Measurements from ENCODE around the gene TECPR2. TPM values are rescaled to one million over a fixed set of nuclear protein-coding genes. Genes with fewer than 3 reads are reported as not detected.

TECPR2 gene
- total and polyA plus RNA-seq, 4 donors, result 2.0 to 12.6 (median 5.2) TPM

DNA sequence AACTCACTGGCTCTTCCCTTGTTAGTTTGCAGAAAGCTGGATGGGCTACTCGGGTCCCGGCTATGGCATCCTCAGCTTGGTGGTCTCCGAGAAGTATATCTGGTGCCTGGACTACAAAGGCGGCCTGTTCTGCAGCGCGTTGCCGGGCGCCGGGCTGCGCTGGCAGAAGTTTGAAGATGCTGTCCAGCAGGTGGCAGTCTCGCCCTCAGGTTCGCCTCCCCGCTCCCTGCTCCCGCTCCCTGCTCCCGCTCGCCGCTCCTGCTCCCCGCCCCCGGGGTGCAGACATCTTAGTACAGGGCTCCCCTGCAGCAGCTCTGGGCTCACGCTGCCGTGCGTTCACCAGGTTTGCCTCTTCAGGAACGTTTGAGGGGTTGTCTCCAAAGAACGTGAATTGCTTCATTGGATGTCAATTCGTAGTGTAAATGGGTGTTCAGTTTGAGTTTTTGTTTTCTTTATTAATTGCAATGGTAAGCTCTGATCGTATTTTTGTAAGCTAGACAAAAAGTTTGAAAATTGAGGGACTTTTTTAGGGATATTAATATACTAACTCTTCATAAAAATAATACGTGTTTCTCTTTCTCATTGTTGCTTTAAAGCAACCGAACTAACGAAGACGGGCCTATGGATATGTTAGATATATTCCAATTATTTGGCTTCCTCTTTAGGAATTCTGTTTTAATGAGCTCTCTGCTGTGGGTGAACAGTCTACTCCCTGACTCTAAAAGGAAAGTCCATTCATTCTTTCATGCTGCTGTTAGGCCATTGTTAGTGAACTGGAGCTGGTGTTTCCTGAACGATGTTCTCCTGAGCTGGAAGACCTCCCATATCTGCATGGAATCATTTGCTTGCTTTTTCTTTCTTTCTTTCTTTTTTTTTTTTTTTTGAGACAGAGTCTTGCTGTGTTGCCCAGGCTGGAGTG is 75.5 kb downstream of the TECPR2 start (continued):
- TF ChIP-seq, protein P1, sequence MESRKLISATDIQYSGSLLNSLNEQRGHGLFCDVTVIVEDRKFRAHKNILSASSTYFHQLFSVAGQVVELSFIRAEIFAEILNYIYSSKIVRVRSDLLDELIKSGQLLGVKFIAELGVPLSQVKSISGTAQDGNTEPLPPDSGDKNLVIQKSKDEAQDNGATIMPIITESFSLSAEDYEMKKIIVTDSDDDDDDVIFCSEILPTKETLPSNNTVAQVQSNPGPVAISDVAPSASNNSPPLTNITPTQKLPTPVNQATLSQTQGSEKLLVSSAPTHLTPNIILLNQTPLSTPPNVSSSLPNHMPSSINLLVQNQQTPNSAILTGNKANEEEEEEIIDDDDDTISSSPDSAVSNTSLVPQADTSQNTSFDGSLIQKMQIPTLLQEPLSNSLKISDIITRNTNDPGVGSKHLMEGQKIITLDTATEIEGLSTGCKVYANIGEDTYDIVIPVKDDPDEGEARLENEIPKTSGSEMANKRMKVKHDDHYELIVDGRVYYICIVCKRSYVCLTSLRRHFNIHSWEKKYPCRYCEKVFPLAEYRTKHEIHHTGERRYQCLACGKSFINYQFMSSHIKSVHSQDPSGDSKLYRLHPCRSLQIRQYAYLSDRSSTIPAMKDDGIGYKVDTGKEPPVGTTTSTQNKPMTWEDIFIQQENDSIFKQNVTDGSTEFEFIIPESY (IDR thresholded peaks at IDR 0.05), result no peak

DNA sequence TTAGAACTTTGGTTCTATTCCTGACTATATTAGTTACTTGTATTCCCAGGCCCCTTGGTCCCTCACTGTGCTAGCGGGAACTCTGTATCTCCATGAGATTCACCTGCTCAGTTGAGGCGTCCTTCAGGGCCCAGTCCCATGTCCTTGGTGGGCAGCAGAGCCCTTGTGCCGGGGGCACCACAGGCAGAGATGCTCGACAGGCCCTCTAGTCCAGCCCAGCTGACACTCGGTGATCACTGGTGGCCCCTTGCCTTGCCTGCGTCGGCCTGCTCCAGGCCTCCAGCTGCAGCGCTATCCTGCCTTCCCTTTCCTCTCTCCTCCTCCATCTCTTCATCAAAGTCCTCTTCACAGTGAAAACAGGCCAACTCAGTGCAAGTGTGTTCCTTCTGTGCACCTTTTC is 76.8 kb downstream of the TECPR2 start:
- H3K9me3 ChIP-seq (ENCODE audit: control insufficient read depth in 4 of 4, low read length in 3 of 4), result no peaks in the 10 kb centered on the region
- H3K4me3 ChIP-seq (ENCODE audit: low read depth in 1 of 3, low read length in 3 of 3), result no peak overlapping the region
- DNase-seq (ENCODE audit: low spot score), result no peak
- H3K4me1 ChIP-seq (ENCODE audit: control insufficient read depth in 4 of 4, insufficient read depth in 4 of 4, low read length in 3 of 4), result peaks cover 0 to 3% (median 0%) of the 10 kb centered on the region in 4 donors
- H3K27ac ChIP-seq (ENCODE audit: low read depth in 1 of 2, low read length in 2 of 2), result no peak overlapping the region
- no peaks in the 10 kb centered on the region for H3K27me3 ChIP-seq (ENCODE audit: control insufficient read depth in 4 of 4, insufficient read depth in 4 of 4, low read length in 3 of 4)
- 96% methylated on average over 8 of the region's 8 CpGs for WGBS
- TF ChIP-seq, protein P2, sequence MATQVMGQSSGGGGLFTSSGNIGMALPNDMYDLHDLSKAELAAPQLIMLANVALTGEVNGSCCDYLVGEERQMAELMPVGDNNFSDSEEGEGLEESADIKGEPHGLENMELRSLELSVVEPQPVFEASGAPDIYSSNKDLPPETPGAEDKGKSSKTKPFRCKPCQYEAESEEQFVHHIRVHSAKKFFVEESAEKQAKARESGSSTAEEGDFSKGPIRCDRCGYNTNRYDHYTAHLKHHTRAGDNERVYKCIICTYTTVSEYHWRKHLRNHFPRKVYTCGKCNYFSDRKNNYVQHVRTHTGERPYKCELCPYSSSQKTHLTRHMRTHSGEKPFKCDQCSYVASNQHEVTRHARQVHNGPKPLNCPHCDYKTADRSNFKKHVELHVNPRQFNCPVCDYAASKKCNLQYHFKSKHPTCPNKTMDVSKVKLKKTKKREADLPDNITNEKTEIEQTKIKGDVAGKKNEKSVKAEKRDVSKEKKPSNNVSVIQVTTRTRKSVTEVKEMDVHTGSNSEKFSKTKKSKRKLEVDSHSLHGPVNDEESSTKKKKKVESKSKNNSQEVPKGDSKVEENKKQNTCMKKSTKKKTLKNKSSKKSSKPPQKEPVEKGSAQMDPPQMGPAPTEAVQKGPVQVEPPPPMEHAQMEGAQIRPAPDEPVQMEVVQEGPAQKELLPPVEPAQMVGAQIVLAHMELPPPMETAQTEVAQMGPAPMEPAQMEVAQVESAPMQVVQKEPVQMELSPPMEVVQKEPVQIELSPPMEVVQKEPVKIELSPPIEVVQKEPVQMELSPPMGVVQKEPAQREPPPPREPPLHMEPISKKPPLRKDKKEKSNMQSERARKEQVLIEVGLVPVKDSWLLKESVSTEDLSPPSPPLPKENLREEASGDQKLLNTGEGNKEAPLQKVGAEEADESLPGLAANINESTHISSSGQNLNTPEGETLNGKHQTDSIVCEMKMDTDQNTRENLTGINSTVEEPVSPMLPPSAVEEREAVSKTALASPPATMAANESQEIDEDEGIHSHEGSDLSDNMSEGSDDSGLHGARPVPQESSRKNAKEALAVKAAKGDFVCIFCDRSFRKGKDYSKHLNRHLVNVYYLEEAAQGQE (IDR thresholded peaks at IDR 0.05), result no peak
- TF ChIP-seq JUND (IDR thresholded peaks at IDR 0.05) (no peak), HNF4G (IDR thresholded peaks at IDR 0.05) (no peak), GABPA (IDR thresholded peaks at IDR 0.05 in 1 of 2, conservative IDR thresholded peaks at IDR 0.05 in 1 of 2) (no peak), SP1 (IDR thresholded peaks at IDR 0.05) (no peak), TAF1 (conservative IDR thresholded peaks at IDR 0.05) (no peak)
- TF ChIP-seq, protein P3, sequence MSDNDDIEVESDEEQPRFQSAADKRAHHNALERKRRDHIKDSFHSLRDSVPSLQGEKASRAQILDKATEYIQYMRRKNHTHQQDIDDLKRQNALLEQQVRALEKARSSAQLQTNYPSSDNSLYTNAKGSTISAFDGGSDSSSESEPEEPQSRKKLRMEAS (IDR thresholded peaks at IDR 0.05), result no peak
- TF ChIP-seq, protein P1 (IDR thresholded peaks at IDR 0.05), result no peak
- no peak overlapping the region for H3K9ac ChIP-seq (ENCODE audit: low read depth in 1 of 2, low read length in 2 of 2)
- peaks cover 4 to 31% (median 16%) of the 10 kb centered on the region in 4 donors for H3K36me3 ChIP-seq (ENCODE audit: control insufficient read depth in 4 of 4, insufficient read depth in 3 of 4, low read depth in 1 of 4, low read length in 3 of 4)

DNA sequence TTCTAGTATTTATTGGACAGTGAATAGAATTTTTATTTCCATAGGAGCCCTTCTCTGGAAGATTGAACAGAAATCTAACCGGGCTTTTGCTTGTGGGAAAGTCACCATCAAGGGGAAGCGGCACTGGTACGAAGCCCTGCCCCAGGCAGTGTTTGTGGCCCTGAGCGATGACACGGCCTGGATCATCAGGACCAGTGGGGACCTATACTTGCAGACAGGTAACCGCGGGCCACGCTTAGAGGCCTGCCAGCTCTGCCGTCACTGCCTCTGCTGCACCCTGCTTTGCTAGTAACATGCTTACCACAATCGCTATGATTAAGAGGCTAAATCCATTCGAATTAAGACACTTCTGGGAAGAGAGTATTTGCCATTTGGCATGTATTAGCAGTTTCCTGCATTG is 77.7 kb downstream of the TECPR2 start:
- no peak overlapping the region for H3K27ac ChIP-seq (ENCODE audit: low read depth in 1 of 2, low read length in 2 of 2)
- H3K9me3 ChIP-seq (ENCODE audit: control insufficient read depth in 4 of 4, low read length in 3 of 4), result no peaks in the 10 kb centered on the region
- TF ChIP-seq, protein P2 (IDR thresholded peaks at IDR 0.05), result no peak
- TF ChIP-seq FOXA2 (IDR thresholded peaks at IDR 0.05) (no peak), GABPA (IDR thresholded peaks at IDR 0.05 in 1 of 2, conservative IDR thresholded peaks at IDR 0.05 in 1 of 2) (no peak), HNF4A (conservative IDR thresholded peaks at IDR 0.05) (no peak), SP1 (IDR thresholded peaks at IDR 0.05) (no peak), YY1 (IDR thresholded peaks at IDR 0.05) (no peak), JUND (IDR thresholded peaks at IDR 0.05) (no peak), NR2F2 (IDR thresholded peaks at IDR 0.05) (no peak), EGR1 (IDR thresholded peaks at IDR 0.05; ENCODE audit: low read depth in 2 of 2) (no peak)
- TF ChIP-seq, protein P4, sequence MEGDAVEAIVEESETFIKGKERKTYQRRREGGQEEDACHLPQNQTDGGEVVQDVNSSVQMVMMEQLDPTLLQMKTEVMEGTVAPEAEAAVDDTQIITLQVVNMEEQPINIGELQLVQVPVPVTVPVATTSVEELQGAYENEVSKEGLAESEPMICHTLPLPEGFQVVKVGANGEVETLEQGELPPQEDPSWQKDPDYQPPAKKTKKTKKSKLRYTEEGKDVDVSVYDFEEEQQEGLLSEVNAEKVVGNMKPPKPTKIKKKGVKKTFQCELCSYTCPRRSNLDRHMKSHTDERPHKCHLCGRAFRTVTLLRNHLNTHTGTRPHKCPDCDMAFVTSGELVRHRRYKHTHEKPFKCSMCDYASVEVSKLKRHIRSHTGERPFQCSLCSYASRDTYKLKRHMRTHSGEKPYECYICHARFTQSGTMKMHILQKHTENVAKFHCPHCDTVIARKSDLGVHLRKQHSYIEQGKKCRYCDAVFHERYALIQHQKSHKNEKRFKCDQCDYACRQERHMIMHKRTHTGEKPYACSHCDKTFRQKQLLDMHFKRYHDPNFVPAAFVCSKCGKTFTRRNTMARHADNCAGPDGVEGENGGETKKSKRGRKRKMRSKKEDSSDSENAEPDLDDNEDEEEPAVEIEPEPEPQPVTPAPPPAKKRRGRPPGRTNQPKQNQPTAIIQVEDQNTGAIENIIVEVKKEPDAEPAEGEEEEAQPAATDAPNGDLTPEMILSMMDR (IDR thresholded peaks at IDR 0.05; ENCODE audit: low read depth, low read length, missing input control), result no peak
- DNase-seq (ENCODE audit: low spot score), result no peak
- H3K4me1 ChIP-seq (ENCODE audit: control insufficient read depth in 4 of 4, insufficient read depth in 4 of 4, low read length in 3 of 4), result peaks cover 0 to 3% (median 0%) of the 10 kb centered on the region in 4 donors
- H3K9ac ChIP-seq (ENCODE audit: low read depth in 1 of 2, low read length in 2 of 2), result no peak overlapping the region
- H3K27me3 ChIP-seq (ENCODE audit: control insufficient read depth in 4 of 4, insufficient read depth in 4 of 4, low read length in 3 of 4), result no peaks in the 10 kb centered on the region
- WGBS, result 97% methylated on average over 11 of the region's 11 CpGs
- H3K36me3 ChIP-seq (ENCODE audit: control insufficient read depth in 4 of 4, insufficient read depth in 3 of 4, low read depth in 1 of 4, low read length in 3 of 4), result peaks cover 6 to 33% (median 16%) of the 10 kb centered on the region in 4 donors
- H3K4me3 ChIP-seq (ENCODE audit: low read depth in 1 of 3, low read length in 3 of 3), result no peak overlapping the region
